ENCODE data around the gene REP15. TPM values are rescaled to one million over a fixed set of nuclear protein-coding genes. Genes with fewer than 3 reads are reported as not detected.

The REP15 gene
- total and polyA plus RNA-seq, 2 of the 4 experiments (the other 2 are of a cell fraction), result 0.48 to 2.2 TPM

DNA sequence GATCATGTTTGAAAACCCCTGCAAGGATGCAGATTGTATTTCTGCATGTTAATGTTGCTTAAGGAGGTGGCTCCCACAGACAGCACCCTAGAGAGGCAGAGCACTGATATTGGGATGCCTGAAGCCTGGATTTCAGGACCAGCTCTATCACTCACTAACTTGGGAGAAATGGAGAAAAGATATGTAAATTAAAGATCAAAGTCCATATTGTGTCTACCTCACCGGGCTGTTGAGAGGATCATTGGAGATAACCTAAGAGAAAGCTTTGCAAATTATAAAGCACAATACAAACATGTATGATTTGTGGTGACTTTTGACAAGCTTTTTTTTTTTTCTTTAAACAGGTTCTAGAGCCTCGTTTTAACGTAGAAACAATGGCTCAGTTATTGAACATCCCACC, 7.6 kb upstream of the REP15 start:
- Histone ChIP-seq H2BK20ac (ENCODE audit: low read depth, low read length) (no peak overlapping the region), H4K5ac (ENCODE audit: low read depth, low read length) (no peak overlapping the region), H3K9me3 (ENCODE audit: control insufficient read depth, insufficient read depth, low read length) (no peaks in the 10 kb centered on the region), H2BK5ac (ENCODE audit: low read depth, low read length, poor library complexity, severe bottlenecking) (no peak overlapping the region), H3K56ac (ENCODE audit: extremely low read depth, insufficient read depth, low read length) (no peak overlapping the region), H3K79me1 (ENCODE audit: low read depth in 1 of 2, low read length in 2 of 2) (no peaks in the 10 kb centered on the region), H2AFZ (replicated peaks; ENCODE audit: low read length, poor library complexity) (no peak overlapping the region), H2AK9ac (replicated peaks; ENCODE audit: low read depth, low read length, poor library complexity) (no peak overlapping the region), H3K27me3 (ENCODE audit: control insufficient read depth, insufficient read depth, low read length) (no peaks in the 10 kb centered on the region), H3K4me3 (ENCODE audit: insufficient read depth, low read depth, low read length) (no peak overlapping the region), H2BK15ac (ENCODE audit: low read depth, low read length) (no peak overlapping the region), H3K4me2 (ENCODE audit: low read depth, low read length) (no peak overlapping the region), H3K36me3 (ENCODE audit: control insufficient read depth, insufficient read depth, low read length) (peaks cover 42% of the 10 kb centered on the region), H3K14ac (replicated peaks; ENCODE audit: low read depth, low read length) (no peak overlapping the region), H3K27ac (ENCODE audit: insufficient read depth, low read length) (no peak overlapping the region), H3K9me1 (ENCODE audit: insufficient read depth, low read length) (no peaks in the 10 kb centered on the region), H2AK5ac (ENCODE audit: low read depth, low read length) (no peak overlapping the region), H3K4ac (ENCODE audit: low read depth, low read length) (no peak overlapping the region), H3K23ac (ENCODE audit: low read depth, low read length) (no peak overlapping the region), H2BK120ac (ENCODE audit: low read depth, low read length) (no peak overlapping the region), H3K9ac (ENCODE audit: low read depth, low read length) (no peak overlapping the region), H4K8ac (ENCODE audit: low read depth in 2 of 2, low read length in 2 of 2) (no peak overlapping the region), H4K20me1 (ENCODE audit: insufficient read depth, low read length) (no peaks in the 10 kb centered on the region), H3K18ac (ENCODE audit: low read depth, low read length) (no peak overlapping the region), H3K4me1 (ENCODE audit: control insufficient read depth, insufficient read depth, low read length) (no peaks in the 10 kb centered on the region), H4K91ac (ENCODE audit: insufficient read depth, low read depth, low read length) (no peak overlapping the region)
- no CpG with 5 or more reads among the region's 3 CpGs for WGBS, 2 experiments (ENCODE audit: extremely low coverage in 2 of 2, insufficient read length in 1 of 2)
- ATAC-seq (ENCODE audit: low read depth) (no peak), DNase-seq (no peak)
- in situ Hi-C loops (cut with MboI; ENCODE audit: low sequenced_read_pairs), result no loop called here
- intact Hi-C loops (cut with micrococcal nuclease), result no loop called here
- BruUV-seq (replicated peaks), result no TSS peak
- CTCF ChIA-PET, result interaction anchor here (0.6 kb wide), 1 partner anchor 1513 kb away, joined by 4 read pairs; no protein-coding TSS in a partner anchor
- POLR2A ChIA-PET (ENCODE audit: unreplicated experiment), result no interaction called here
- TF ChIP-seq RFX5 (IDR thresholded peaks at IDR 0.05; ENCODE audit: low read depth, low read length), result no peak
- TF ChIP-seq MAFK (IDR thresholded peaks at IDR 0.05; ENCODE audit: low read depth, low read length), result no peak
- TF ChIP-seq NFE2L2 (IDR thresholded peaks at IDR 0.05; ENCODE audit: low read depth, low read length), result no peak
- TF ChIP-seq MAZ (IDR thresholded peaks at IDR 0.05; ENCODE audit: borderline replicate concordance, low read depth, low read length), result no peak
- TF ChIP-seq, protein P1, sequence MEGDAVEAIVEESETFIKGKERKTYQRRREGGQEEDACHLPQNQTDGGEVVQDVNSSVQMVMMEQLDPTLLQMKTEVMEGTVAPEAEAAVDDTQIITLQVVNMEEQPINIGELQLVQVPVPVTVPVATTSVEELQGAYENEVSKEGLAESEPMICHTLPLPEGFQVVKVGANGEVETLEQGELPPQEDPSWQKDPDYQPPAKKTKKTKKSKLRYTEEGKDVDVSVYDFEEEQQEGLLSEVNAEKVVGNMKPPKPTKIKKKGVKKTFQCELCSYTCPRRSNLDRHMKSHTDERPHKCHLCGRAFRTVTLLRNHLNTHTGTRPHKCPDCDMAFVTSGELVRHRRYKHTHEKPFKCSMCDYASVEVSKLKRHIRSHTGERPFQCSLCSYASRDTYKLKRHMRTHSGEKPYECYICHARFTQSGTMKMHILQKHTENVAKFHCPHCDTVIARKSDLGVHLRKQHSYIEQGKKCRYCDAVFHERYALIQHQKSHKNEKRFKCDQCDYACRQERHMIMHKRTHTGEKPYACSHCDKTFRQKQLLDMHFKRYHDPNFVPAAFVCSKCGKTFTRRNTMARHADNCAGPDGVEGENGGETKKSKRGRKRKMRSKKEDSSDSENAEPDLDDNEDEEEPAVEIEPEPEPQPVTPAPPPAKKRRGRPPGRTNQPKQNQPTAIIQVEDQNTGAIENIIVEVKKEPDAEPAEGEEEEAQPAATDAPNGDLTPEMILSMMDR (conservative IDR thresholded peaks at IDR 0.05; ENCODE audit: low read depth, low read length), result no peak
- dilution Hi-C loops (cut with HindIII; ENCODE audit: low sequenced_read_pairs, unreplicated experiment), result no loop called here

Data from IMR-90 (cell line).